B cell (primary cell): Measurements from ENCODE around the gene ZMYND12.

Source experiments
- CTCF ChIP-seq: fragments of 200-600 bp; IDR thresholded peaks from one replicate; pipeline ENCODE4 v1.8.0; 2022; ENCODE audit warnings: antibody characterized with exemption, mild to moderate bottlenecking
- EZH2 ChIP-seq: IDR thresholded peaks from 2 replicates; pipeline ENCODE4 v1.6.1; 2012; ENCODE audit warnings: borderline replicate concordance, low read depth, mild to moderate bottlenecking, moderate library complexity, low read length; ENCODE audit not compliant: insufficient read depth, poor library complexity, severe bottlenecking

DNA sequence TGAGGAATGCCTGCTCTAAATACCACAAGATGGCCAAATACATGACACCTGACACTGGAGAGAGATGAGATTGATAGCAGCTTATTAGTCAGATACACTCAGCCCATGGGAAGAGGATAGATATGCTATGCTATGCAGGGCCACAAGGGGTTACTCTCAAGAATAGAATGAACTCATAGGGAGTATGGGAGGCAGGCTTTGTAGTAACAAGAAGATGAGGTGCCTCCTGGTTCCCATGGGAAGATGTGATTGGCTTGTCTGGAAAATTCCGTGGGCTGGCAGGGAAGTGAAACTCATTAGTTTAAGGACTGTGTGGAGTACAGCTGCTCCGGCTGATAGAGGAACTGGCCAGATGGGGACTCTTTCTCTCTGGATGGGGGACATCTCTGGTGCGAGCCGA, 23.8 kb upstream of the ZMYND12 start:
- TF ChIP-seq CTCF, result no peak
- no peak for TF ChIP-seq EZH2
